CD8-positive, alpha-beta memory T cell (primary cell): ENCODE data around the gene ERICH6B. TPM values are rescaled to one million over a fixed set of nuclear protein-coding genes. Genes with fewer than 3 reads are reported as not detected.

Experiments
- CTCF ChIA-PET: fragments of 350-600 bp; sonication (Branson Sonifier 250); formaldehyde crosslinking; loops from one replicate; lab custom pipeline; 2021; ENCODE audit warnings: antibody characterized with exemption; lab: Charles Lee
- POLR2A ChIA-PET: fragments of 350-600 bp; sonication (Branson Sonifier 250); formaldehyde crosslinking; loops from one replicate; lab custom pipeline; 2021; ENCODE audit warnings: antibody characterized with exemption; lab: Charles Lee
- DNase-seq, 5 donors: peaks; one replicate each; pipeline versions ENCODE4 v3.0.0 to v3.0.0-alpha.2; 2020 to 2022; ENCODE audit warnings: mixed read lengths in 1 of 5
- H3K27ac ChIP-seq: one replicate; pipeline ENCODE4 v1.7.0; 2013; ENCODE audit warnings: low read depth, mild to moderate bottlenecking, low read length, moderate library complexity
- H3K27me3 ChIP-seq: 2 replicates; pipeline ENCODE4 v1.7.0; 2013; ENCODE audit warnings: low read length, mild to moderate bottlenecking; ENCODE audit not compliant: insufficient read depth, poor library complexity, severe bottlenecking
- H3K36me3 ChIP-seq: 2 replicates; pipeline ENCODE4 v1.7.0; 2013; ENCODE audit warnings: mild to moderate bottlenecking, low read length, moderate library complexity; ENCODE audit not compliant: insufficient read depth
- H3K4me1 ChIP-seq: 2 replicates; pipeline ENCODE4 v1.7.0; 2013; ENCODE audit warnings: mild to moderate bottlenecking, low read length, moderate library complexity; ENCODE audit not compliant: insufficient read depth
- H3K4me3 ChIP-seq: 2 replicates; pipeline ENCODE4 v1.7.0; 2013; ENCODE audit warnings: mild to moderate bottlenecking, low read length
- H3K9me3 ChIP-seq: 2 replicates; pipeline ENCODE4 v1.7.0; 2013; ENCODE audit warnings: mild to moderate bottlenecking, low read length
- H3K27ac Mint-ChIP-seq, 8 donors: one replicate each; pipeline ENCODE4 v1.8.0; 2020 to 2021; ENCODE audit warnings: mixed read lengths in 8 of 8, mild to moderate bottlenecking in 6 of 8, inconsistent platforms in 3 of 8, moderate library complexity in 3 of 8
- H3K27me3 Mint-ChIP-seq, 2 donors: one replicate each; pipeline ENCODE4 v1.8.0; 2020 to 2021; ENCODE audit warnings: mixed read lengths in 2 of 2, mild to moderate bottlenecking in 1 of 2, moderate library complexity in 1 of 2
- H3K36me3 Mint-ChIP-seq, 3 donors: one replicate each; pipeline ENCODE4 v1.8.0; 2020 to 2021; ENCODE audit warnings: mixed read lengths in 3 of 3, inconsistent platforms in 1 of 3, mild to moderate bottlenecking in 1 of 3
- H3K4me1 Mint-ChIP-seq, 3 donors: one replicate each; pipeline ENCODE4 v1.8.0; 2020 to 2021; ENCODE audit warnings: mixed read lengths in 3 of 3, inconsistent platforms in 1 of 3, mild to moderate bottlenecking in 1 of 3
- H3K4me3 Mint-ChIP-seq, 7 donors: one replicate each; pipeline ENCODE4 v1.8.0; 2020 to 2021; ENCODE audit warnings: mixed read lengths in 7 of 7, mild to moderate bottlenecking in 6 of 7, moderate library complexity in 4 of 7, inconsistent platforms in 2 of 7
- H3K9me3 Mint-ChIP-seq, 5 donors: one replicate each; pipeline ENCODE4 v1.8.0; 2020 to 2022; ENCODE audit warnings: mixed read lengths in 5 of 5, mild to moderate bottlenecking in 3 of 5, moderate library complexity in 2 of 5, inconsistent platforms in 1 of 5
- polyA plus RNA-seq: library from polyadenylated mRNA; unstranded; fragments of 300-500 nt; fragmentation: Illumina TruSeq; gene quantifications from one replicate; pipeline ENCODE4 v1.2.3, GENCODE V29; 2021
- total RNA-seq, 2 experiments: library from RNA; stranded (reverse); gene quantifications; one replicate each; pipeline ENCODE4 v1.2.3, GENCODE V29; 2021

The ERICH6B gene
- total and polyA plus RNA-seq, 3 experiments from 2014 or later = not detected

- Mint-ChIP-seq H3K4me3 (no peak overlapping the region), H3K36me3 (no peaks in the 10 kb centered on the region), H3K4me1 (peaks cover 0 to 4% (median 0%) of the 10 kb centered on the region in 3 donors), H3K9me3 (peaks cover 0 to 2% (median 0%) of the 10 kb centered on the region in 5 donors), H3K27ac (peak overlapping the region in 1 of 8 donors; percentile 3), H3K27me3 (peaks cover 25 to 70% of the 10 kb centered on the region in 2 donors)
- no peaks in the 10 kb centered on the region for H3K27me3 ChIP-seq
- H3K9me3 ChIP-seq = no peaks in the 10 kb centered on the region
- CTCF ChIA-PET = interaction anchor here (1.3 kb wide), 1 partner anchor 14 kb away, joined by 3 read pairs; no protein-coding TSS in a partner anchor
- H3K27ac ChIP-seq = no peak overlapping the region
- H3K4me3 ChIP-seq = no peak overlapping the region
- POLR2A ChIA-PET = interaction anchor here (0.6 kb wide), 1 partner anchor 255 kb away, joined by 3 read pairs; no protein-coding TSS in a partner anchor
- H3K36me3 ChIP-seq = no peaks in the 10 kb centered on the region
- no peaks in the 10 kb centered on the region for H3K4me1 ChIP-seq
- no peak for DNase-seq
Observed at GRCh38 chr13:45621950-45622349, 6.4 kb upstream of the ERICH6B start.

GRCh38 chr13:45607931-45608330 is 7.6 kb downstream of the ERICH6B start:
- H3K36me3 Mint-ChIP-seq = no peaks in the 10 kb centered on the region

GRCh38 chr13:45604892-45605291 is 10.6 kb downstream of the ERICH6B start:
- H3K4me1 Mint-ChIP-seq = no peaks in the 10 kb centered on the region
- Histone ChIP-seq H3K27ac (no peak overlapping the region), H3K36me3 (no peaks in the 10 kb centered on the region), H3K9me3 (no peaks in the 10 kb centered on the region), H3K4me1 (no peaks in the 10 kb centered on the region), H3K4me3 (no peak overlapping the region), H3K27me3 (no peaks in the 10 kb centered on the region)
- ChIA-PET POLR2A (no interaction called here), CTCF (interaction anchor here (1.1 kb wide), 1 partner anchor 558 kb away, joined by 3 read pairs; no protein-coding TSS in a partner anchor)
- no peaks in the 10 kb centered on the region for H3K36me3 Mint-ChIP-seq
- no peak overlapping the region for H3K4me3 Mint-ChIP-seq
- peaks cover 5 to 35% of the 10 kb centered on the region in 2 donors for H3K27me3 Mint-ChIP-seq
- no peaks in the 10 kb centered on the region for H3K9me3 Mint-ChIP-seq
- H3K27ac Mint-ChIP-seq = no peak overlapping the region
- no peak for DNase-seq

More at GRCh38 chr13:45607931-45608330, 7.6 kb downstream of the ERICH6B start:
- Histone ChIP-seq H3K27me3 (no peaks in the 10 kb centered on the region), H3K36me3 (no peaks in the 10 kb centered on the region), H3K4me3 (no peak overlapping the region), H3K4me1 (no peaks in the 10 kb centered on the region), H3K9me3 (no peaks in the 10 kb centered on the region), H3K27ac (no peak overlapping the region)
- DNase-seq = no peak
- CTCF ChIA-PET = no interaction called here
- Mint-ChIP-seq H3K27ac (no peak overlapping the region), H3K9me3 (no peaks in the 10 kb centered on the region), H3K27me3 (peaks cover 3 to 41% of the 10 kb centered on the region in 2 donors), H3K4me1 (no peaks in the 10 kb centered on the region), H3K4me3 (no peak overlapping the region)
- POLR2A ChIA-PET = no interaction called here

- peak overlapping the region in 1 of 8 donors; percentile 13 for H3K27ac Mint-ChIP-seq
- no peaks in the 10 kb centered on the region for H3K9me3 Mint-ChIP-seq
- Histone ChIP-seq H3K27me3 (no peaks in the 10 kb centered on the region), H3K4me1 (no peaks in the 10 kb centered on the region), H3K27ac (no peak overlapping the region), H3K9me3 (no peaks in the 10 kb centered on the region), H3K36me3 (no peaks in the 10 kb centered on the region), H3K4me3 (no peak overlapping the region)
- ChIA-PET CTCF (no interaction called here), POLR2A (no interaction called here)
- no peak for DNase-seq
- H3K27me3 Mint-ChIP-seq = peaks cover 9 to 31% of the 10 kb centered on the region in 2 donors
- H3K4me3 Mint-ChIP-seq = no peak overlapping the region
- no peaks in the 10 kb centered on the region for H3K36me3 Mint-ChIP-seq
- no peaks in the 10 kb centered on the region for H3K4me1 Mint-ChIP-seq
Observed at GRCh38 chr13:45603338-45603737, 12.2 kb downstream of the ERICH6B start.

- H3K27me3 Mint-ChIP-seq = peaks cover 9 to 33% of the 10 kb centered on the region in 2 donors
- H3K36me3 ChIP-seq = no peaks in the 10 kb centered on the region
- no peak overlapping the region for H3K4me3 ChIP-seq
- no peak overlapping the region for H3K4me3 Mint-ChIP-seq
- no peaks in the 10 kb centered on the region for H3K9me3 ChIP-seq
- no peaks in the 10 kb centered on the region for H3K4me1 ChIP-seq
- no peaks in the 10 kb centered on the region for H3K4me1 Mint-ChIP-seq
- ChIA-PET POLR2A (no interaction called here), CTCF (interaction anchor here (1.2 kb wide), 1 partner anchor 9 kb away, joined by 3 read pairs; no protein-coding TSS in a partner anchor)
- no peak overlapping the region for H3K27ac ChIP-seq
- no peak overlapping the region for H3K27ac Mint-ChIP-seq
- H3K27me3 ChIP-seq = no peaks in the 10 kb centered on the region
- H3K9me3 Mint-ChIP-seq = no peaks in the 10 kb centered on the region
- no peaks in the 10 kb centered on the region for H3K36me3 Mint-ChIP-seq
- no peak for DNase-seq
Observed at GRCh38 chr13:45602183-45603170, 13.1 kb downstream of the ERICH6B start.

DNA sequence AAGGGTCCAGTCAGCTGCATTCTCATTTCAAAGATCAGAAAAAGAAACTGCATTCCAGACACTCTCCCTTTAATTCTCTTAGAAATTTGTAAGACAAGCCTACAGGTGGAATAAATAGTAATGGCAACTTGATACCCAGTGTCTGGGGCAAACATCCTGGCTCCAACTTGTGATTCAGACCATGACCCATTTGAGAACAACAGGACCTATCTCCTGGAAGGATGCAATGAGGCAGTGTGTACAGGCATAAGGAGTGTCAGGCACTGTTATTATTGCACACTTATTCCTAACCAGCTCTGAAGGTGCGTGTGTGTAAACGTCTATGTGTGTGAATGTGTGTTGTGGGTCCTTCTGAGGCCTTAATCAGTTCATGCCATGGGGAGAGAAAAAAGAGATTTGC is 13.9 kb downstream of the ERICH6B start:
- Histone ChIP-seq H3K4me1 (no peaks in the 10 kb centered on the region), H3K27me3 (no peaks in the 10 kb centered on the region), H3K36me3 (no peaks in the 10 kb centered on the region), H3K27ac (no peak overlapping the region), H3K4me3 (no peak overlapping the region), H3K9me3 (no peaks in the 10 kb centered on the region)
- CTCF ChIA-PET = interaction anchor here (1.2 kb wide), 1 partner anchor 10 kb away, joined by 3 read pairs; no protein-coding TSS in a partner anchor
- no peaks in the 10 kb centered on the region for H3K9me3 Mint-ChIP-seq
- no peaks in the 10 kb centered on the region for H3K4me1 Mint-ChIP-seq
- H3K27me3 Mint-ChIP-seq = peaks cover 9 to 27% of the 10 kb centered on the region in 2 donors
- no peaks in the 10 kb centered on the region for H3K36me3 Mint-ChIP-seq
- POLR2A ChIA-PET = no interaction called here
- H3K27ac Mint-ChIP-seq = no peak overlapping the region
- H3K4me3 Mint-ChIP-seq = no peak overlapping the region
- no peak for DNase-seq

DNA sequence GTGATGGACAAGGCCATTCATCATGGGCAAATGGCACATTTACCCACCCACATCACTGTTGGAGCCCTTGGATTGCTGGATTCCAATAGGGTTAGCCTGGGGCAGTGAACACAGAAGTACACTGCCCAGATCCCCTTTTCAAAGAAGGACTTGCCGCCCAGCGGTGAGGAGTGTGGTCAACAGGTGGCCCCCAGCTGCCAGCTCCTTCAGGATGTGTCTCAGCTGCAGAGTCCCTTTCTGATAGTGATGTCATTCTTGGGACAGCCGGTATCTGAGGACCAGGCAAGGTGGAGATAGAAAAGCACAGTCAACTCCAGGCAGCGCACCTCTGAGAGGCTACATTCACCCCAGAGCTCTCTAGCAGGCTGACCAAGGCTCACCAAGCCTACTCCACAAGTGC is 16.9 kb downstream of the ERICH6B start:
- no peak overlapping the region for H3K27ac Mint-ChIP-seq

More for the DNA sequence above, 16.9 kb downstream of the ERICH6B start:
- no peaks in the 10 kb centered on the region for H3K36me3 Mint-ChIP-seq
- POLR2A ChIA-PET = no interaction called here
- H3K9me3 ChIP-seq = no peaks in the 10 kb centered on the region
- H3K4me3 Mint-ChIP-seq = no peak overlapping the region
- H3K27ac ChIP-seq = no peak overlapping the region
- H3K4me1 ChIP-seq = no peaks in the 10 kb centered on the region
- no peaks in the 10 kb centered on the region for H3K36me3 ChIP-seq
- H3K4me1 Mint-ChIP-seq = no peaks in the 10 kb centered on the region
- CTCF ChIA-PET = no interaction called here
- H3K27me3 ChIP-seq = no peaks in the 10 kb centered on the region
- no peaks in the 10 kb centered on the region for H3K9me3 Mint-ChIP-seq
- DNase-seq = no peak
- peaks cover 10 to 28% of the 10 kb centered on the region in 2 donors for H3K27me3 Mint-ChIP-seq
- no peak overlapping the region for H3K4me3 ChIP-seq
